GM19324 (cell line): ENCODE measurements around the gene LMCD1.

Experiments used
- ATAC-seq: cut with Tn5 transposase; IDR thresholded peaks from one replicate; pipeline ENCODE4 v1.9.1; 2021; ENCODE audit warnings: mild to moderate bottlenecking, moderate library complexity; ENCODE audit not compliant: unreplicated experiment, low FRiP score

The LMCD1 gene

GRCh38 chr3:8503871-8504610 is 2.4 kb downstream of the LMCD1 start:
- ATAC-seq: no peak

- no peak for ATAC-seq
These were observed 3.0 kb downstream of the LMCD1 start for GRCh38 chr3:8504611-8504973.

GRCh38 chr3:8505621-8506020 is 4.0 kb downstream of the LMCD1 start:
- no peak for ATAC-seq

- ATAC-seq: no peak
These were observed 5.0 kb downstream of the LMCD1 start for GRCh38 chr3:8506571-8507061.

GRCh38 chr3:8507496-8507895 is 5.9 kb downstream of the LMCD1 start:
- ATAC-seq: no peak

GRCh38 chr3:8509961-8510360 is 8.3 kb downstream of the LMCD1 start:
- no peak for ATAC-seq

GRCh38 chr3:8512234-8512633 is 10.6 kb downstream of the LMCD1 start:
- ATAC-seq: no peak

GRCh38 chr3:8516047-8516661 is 14.5 kb downstream of the LMCD1 start:
- ATAC-seq: no peak

- no peak for ATAC-seq
These were observed 15.2 kb downstream of the LMCD1 start for GRCh38 chr3:8516783-8517182.

- ATAC-seq: no peak
These were observed 15.9 kb downstream of the LMCD1 start for GRCh38 chr3:8517487-8517886.

GRCh38 chr3:8518138-8518537 is 16.5 kb downstream of the LMCD1 start:
- ATAC-seq: no peak

- ATAC-seq: no peak
These were observed 17.5 kb downstream of the LMCD1 start for GRCh38 chr3:8519156-8519555.

- no peak for ATAC-seq
These were observed 18.3 kb downstream of the LMCD1 start for GRCh38 chr3:8519774-8520448.

- ATAC-seq: no peak
These were observed 19.3 kb downstream of the LMCD1 start for GRCh38 chr3:8520816-8521403.

GRCh38 chr3:8523041-8523440 is 21.4 kb downstream of the LMCD1 start:
- ATAC-seq: no peak

GRCh38 chr3:8524249-8524648 is 22.6 kb downstream of the LMCD1 start:
- ATAC-seq: no peak

GRCh38 chr3:8524656-8525399 is 23.2 kb downstream of the LMCD1 start:
- ATAC-seq: no peak

- ATAC-seq: no peak
These were observed 24.3 kb downstream of the LMCD1 start for GRCh38 chr3:8525893-8526292.

GRCh38 chr3:8529181-8529637 is 27.6 kb downstream of the LMCD1 start:
- ATAC-seq: no peak

GRCh38 chr3:8529738-8530525 is 28.3 kb downstream of the LMCD1 start:
- no peak for ATAC-seq
